H1 (cell line): Measurements from ENCODE around the gene RD3L. TPM values are rescaled to one million over a fixed set of nuclear protein-coding genes. Genes with fewer than 3 reads are reported as not detected.

Experiments
- CTCF ChIA-PET: fragments of 300-600 bp; sonication (Branson Sonifier 250); formaldehyde crosslinking; loops from one replicate; lab custom pipeline; 2021; ENCODE audit not compliant: partially characterized antibody; lab: Charles Lee
- POLR2A ChIA-PET: fragments of 300-600 bp; sonication (Branson Sonifier 250); formaldehyde crosslinking; loops from one replicate; lab custom pipeline; 2021; ENCODE audit warnings: inconsistent platforms; ENCODE audit not compliant: partially characterized antibody; lab: Charles Lee
- DNase-seq, 2 experiments: peaks; one replicate each; pipeline versions ENCODE4 v3.0.0 to v3.0.0-alpha.2; 2010 to 2022; ENCODE audit warnings: low spot score in 2 of 2, low read depth in 1 of 2, mixed read lengths in 1 of 2
- FAIRE-seq: peaks from 2 replicates; lab custom pipeline; 2011; peaks lifted over from hg19 to GRCh38; lab: Jason Lieb, UNC
- H2AFZ ChIP-seq: 2 replicates; pipeline ENCODE4 v1.8.1; 2012; ENCODE audit warnings: low read length, inconsistent platforms
- H2AK5ac ChIP-seq: 2 replicates; pipeline ENCODE4 v1.6.1; 2013; ENCODE audit warnings: low read depth, low read length
- H2BK120ac ChIP-seq: replicated peaks from 2 replicates; pipeline ENCODE3; 2013; ENCODE audit warnings: low read depth, low read length, inconsistent platforms
- H2BK12ac ChIP-seq: 2 replicates; pipeline ENCODE4 v1.6.1; 2013; ENCODE audit warnings: low read depth, low read length
- H2BK15ac ChIP-seq: 2 replicates; pipeline ENCODE4 v1.6.1; 2013; ENCODE audit warnings: low read length
- H2BK20ac ChIP-seq: 2 replicates; pipeline ENCODE4 v1.6.1; 2013; ENCODE audit warnings: low read length
- H2BK5ac ChIP-seq: 2 replicates; pipeline ENCODE4 v1.6.1; 2013; ENCODE audit warnings: low read depth, low read length
- H3K14ac ChIP-seq: 2 replicates; pipeline ENCODE4 v1.6.1; 2013; ENCODE audit warnings: inconsistent platforms; ENCODE audit not compliant: insufficient read length
- H3K18ac ChIP-seq: 2 replicates; pipeline ENCODE4 v1.6.1; 2013; ENCODE audit warnings: low read length; ENCODE audit errors: extremely low read depth
- H3K23ac ChIP-seq: 2 replicates; pipeline ENCODE4 v1.6.1; 2013; ENCODE audit warnings: inconsistent platforms; ENCODE audit not compliant: insufficient read length
- H3K23me2 ChIP-seq: 2 replicates; pipeline ENCODE4 v1.6.1; 2013; ENCODE audit warnings: low read depth, low read length
- H3K27ac ChIP-seq: 2 replicates; pipeline ENCODE4 v1.6.1; 2011; ENCODE audit warnings: low read depth, low read length, inconsistent platforms
- H3K27me3 ChIP-seq, 4 experiments: replicated peaks in 1 of 4; 1 replicate in 1 of 4; 2 replicates in 3 of 4; pipeline versions ENCODE4 v1.6.1 to v1.8.1; 2011 to 2013; ENCODE audit warnings: low read length in 3 of 4, mild to moderate bottlenecking in 3 of 4, inconsistent platforms in 2 of 4, mixed read lengths in 2 of 4, moderate library complexity in 1 of 4; ENCODE audit not compliant: control insufficient read depth in 3 of 4, insufficient read depth in 3 of 4; ENCODE audit errors: extremely low read depth in 1 of 4
- H3K36me3 ChIP-seq, 4 experiments: 2 replicates each; pipeline versions ENCODE4 v1.6.1 to v1.8.1; 2011 to 2013; ENCODE audit warnings: mild to moderate bottlenecking in 4 of 4, low read length in 3 of 4, moderate library complexity in 2 of 4, control low read depth in 1 of 4, inconsistent platforms in 1 of 4; ENCODE audit not compliant: insufficient read depth in 4 of 4, control insufficient read depth in 2 of 4
- H3K4ac ChIP-seq: replicated peaks from 2 replicates; pipeline ENCODE3; 2013; ENCODE audit warnings: low read length, low read depth, mixed read lengths, inconsistent platforms; ENCODE audit not compliant: insufficient read length
- H3K4me1 ChIP-seq, 4 experiments: replicated peaks in 1 of 4; 1 replicate in 1 of 4; 2 replicates in 3 of 4; pipeline versions ENCODE4 v1.6.1 to v1.8.1; 2011 to 2013; ENCODE audit warnings: low read length in 3 of 4, inconsistent platforms in 2 of 4, mixed read lengths in 1 of 4; ENCODE audit not compliant: insufficient read depth in 4 of 4, control insufficient read depth in 3 of 4
- H3K4me2 ChIP-seq, 2 experiments: 2 replicates each; pipeline versions ENCODE4 v1.6.1 to v1.8.1; 2011 to 2013; ENCODE audit warnings: low read depth in 2 of 2, low read length in 2 of 2, control low read depth in 1 of 2, inconsistent platforms in 1 of 2, mild to moderate bottlenecking in 1 of 2; ENCODE audit not compliant: insufficient read depth in 1 of 2
- H3K4me3 ChIP-seq, 4 experiments: fragments of 200-600, 300-600 bp in 1 of 4; sonication (generic), shearing (Covaris generic), sonication (Bioruptor Twin) in 1 of 4; 2 replicates each; pipeline versions ENCODE4 v1.5.1 to v1.8.1; 2011 to 2016; ENCODE audit warnings: low read length in 4 of 4, low read depth in 3 of 4, control low read depth in 2 of 4, inconsistent platforms in 2 of 4, mild to moderate bottlenecking in 2 of 4, mixed read lengths in 1 of 4, moderate library complexity in 1 of 4; ENCODE audit not compliant: insufficient read depth in 2 of 4; ENCODE audit errors: extremely low read depth in 1 of 4
- H3K56ac ChIP-seq: replicated peaks from 2 replicates; pipeline ENCODE3; 2013; ENCODE audit warnings: low read depth, mild to moderate bottlenecking, mixed read lengths, low read length, inconsistent platforms; ENCODE audit not compliant: insufficient read length
- H3K79me1 ChIP-seq: 2 replicates; pipeline ENCODE4 v1.6.1; 2013; ENCODE audit warnings: low read depth, low read length, control low read depth
- H3K79me2 ChIP-seq, 2 experiments: 2 replicates each; pipeline versions ENCODE4 v1.6.1 to v1.8.1; 2012 to 2013; ENCODE audit warnings: low read length in 2 of 2, mild to moderate bottlenecking in 2 of 2, inconsistent platforms in 1 of 2; ENCODE audit not compliant: insufficient read depth in 2 of 2, control insufficient read depth in 1 of 2
- H3K9ac ChIP-seq, 4 experiments: replicated peaks in 1 of 4; 1 replicate in 1 of 4; 2 replicates in 3 of 4; pipeline versions ENCODE4 v1.6.1 to v1.8.1; 2011 to 2013; ENCODE audit warnings: low read depth in 3 of 4, low read length in 3 of 4, control low read depth in 2 of 4, mild to moderate bottlenecking in 2 of 4, moderate library complexity in 2 of 4, inconsistent platforms in 1 of 4; ENCODE audit errors: extremely low read depth in 1 of 4
- H3K9me3 ChIP-seq, 2 experiments: 2 replicates each; pipeline versions ENCODE4 v1.6.1 to v1.8.1; 2012 to 2013; ENCODE audit warnings: mild to moderate bottlenecking in 2 of 2, moderate library complexity in 2 of 2, control low read depth in 1 of 2, inconsistent platforms in 1 of 2, low read depth in 1 of 2, low read length in 1 of 2, mixed read lengths in 1 of 2; ENCODE audit not compliant: insufficient read depth in 2 of 2
- H4K20me1 ChIP-seq, 2 experiments: replicated peaks in 1 of 2; 2 replicates each; pipeline versions ENCODE3 to v1.8.1; 2011 to 2013; ENCODE audit warnings: inconsistent platforms in 2 of 2, low read length in 2 of 2, mild to moderate bottlenecking in 1 of 2; ENCODE audit not compliant: insufficient read depth in 2 of 2, control insufficient read depth in 1 of 2
- H4K5ac ChIP-seq: 2 replicates; pipeline ENCODE4 v1.6.1; 2013; ENCODE audit warnings: low read length, low read depth, mixed read lengths, inconsistent platforms; ENCODE audit not compliant: insufficient read length
- H4K8ac ChIP-seq: 2 replicates; pipeline ENCODE4 v1.8.0; 2013; ENCODE audit warnings: mild to moderate bottlenecking, moderate library complexity, low read length, inconsistent platforms; ENCODE audit not compliant: insufficient read depth; ENCODE audit errors: extremely low read depth
- H4K91ac ChIP-seq: replicated peaks from 2 replicates; pipeline ENCODE3; 2013; ENCODE audit warnings: low read length, mixed read lengths, inconsistent platforms; ENCODE audit not compliant: insufficient read length
- CHD1 ChIP-seq: IDR thresholded peaks from 2 replicates; pipeline ENCODE4 v1.6.1; 2012; ENCODE audit warnings: low read depth, low read length, improper control_type of control experiment
- EZH2 ChIP-seq: fragments of 200-600 bp; sonication (generic); IDR thresholded peaks from 2 replicates; pipeline ENCODE4 v1.7.1; 2012; ENCODE audit warnings: low read depth, mild to moderate bottlenecking, moderate library complexity, low read length, inconsistent platforms; ENCODE audit not compliant: severe bottlenecking
- FOSL1 ChIP-seq: IDR thresholded peaks from 2 replicates; pipeline ENCODE4 v1.6.1; 2011; ENCODE audit warnings: mild to moderate bottlenecking, low read depth, low read length, moderate library complexity; ENCODE audit not compliant: insufficient read depth
- JUND ChIP-seq: IDR thresholded peaks from 2 replicates; pipeline ENCODE4 v1.6.1; 2011; ENCODE audit warnings: mild to moderate bottlenecking, improper control_type of control experiment, low read length
- KDM5A ChIP-seq: fragments of 200-600 bp; IDR thresholded peaks from 2 replicates; pipeline ENCODE4 v1.7.1; 2012; ENCODE audit warnings: mild to moderate bottlenecking, low read length, inconsistent platforms, mixed read lengths
- MAFK ChIP-seq: IDR thresholded peaks from 2 replicates; pipeline ENCODE4 v1.6.1; 2012; ENCODE audit warnings: low read depth, mild to moderate bottlenecking, improper control_type of control experiment, low read length
- PHF8 ChIP-seq: fragments of 200-600 bp; sonication (generic); conservative IDR thresholded peaks from 2 replicates; pipeline ENCODE4 v1.7.1; 2012; ENCODE audit warnings: low read depth, mild to moderate bottlenecking, inconsistent platforms, low read length, moderate library complexity
- RNF2 ChIP-seq: fragments of 200-900, 300-1000 bp; sonication (generic); IDR thresholded peaks from 2 replicates; pipeline ENCODE4 v1.7.1; 2016; ENCODE audit warnings: borderline replicate concordance, low read depth, mild to moderate bottlenecking, antibody characterized with exemption, low read length; ENCODE audit not compliant: poor library complexity, severe bottlenecking; ENCODE audit errors: missing control alignments
- RXRA ChIP-seq: IDR thresholded peaks from 2 replicates; pipeline ENCODE4 v1.6.1; 2011; ENCODE audit warnings: low read depth, mild to moderate bottlenecking, low read length, moderate library complexity; ENCODE audit not compliant: insufficient read depth
- SP1 ChIP-seq: IDR thresholded peaks from 2 replicates; pipeline ENCODE4 v1.6.1; 2011; ENCODE audit warnings: low read depth, low read length
- SP4 ChIP-seq: IDR thresholded peaks from 2 replicates; pipeline ENCODE4 v1.6.1; 2012; ENCODE audit warnings: low read length, inconsistent platforms
- TEAD4 ChIP-seq: IDR thresholded peaks from 2 replicates; pipeline ENCODE4 v1.6.1; 2012; ENCODE audit warnings: low read depth, low read length, inconsistent platforms, mixed read lengths
- YY1 ChIP-seq: IDR thresholded peaks from 2 replicates; pipeline ENCODE4 v1.6.1; 2011; ENCODE audit warnings: low read depth, mild to moderate bottlenecking, low read length
- WGBS, 2 experiments: shearing (Covaris generic) in 1 of 2; methylation state at CpG; one replicate each; pipeline versions ENCODE4 v1.1.6 to v1.1.7; 2013 to 2015; ENCODE audit warnings: low lambda C conversion rate in 2 of 2, mixed read lengths in 2 of 2, inconsistent platforms in 1 of 2, low coverage in 1 of 2, missing lambda C conversion rate in 1 of 2; ENCODE audit not compliant: insufficient replicate concordance in 2 of 2, insufficient coverage in 1 of 2, insufficient read length in 1 of 2; ENCODE audit errors: extremely low coverage in 1 of 2, missing lambda C conversion rate in 1 of 2; 5-methylcytosine and 5-hydroxymethylcytosine counted together
- polyA plus RNA-seq, 7 experiments: library from polyadenylated mRNA; depleted of rRNA in 3 of 7; stranded (reverse) in 5 of 7; unstranded in 2 of 7; fragments of >200 nt in 5 of 7; fragments of 200-250 nt in 2 of 7; gene quantifications; 1 replicate in 5 of 7; 2 replicates in 1 of 7; 4 replicates in 1 of 7; pipeline versions ENCODE4 v1.2.1 to v1.2.3, GENCODE V29; 2011 to 2013; ENCODE audit warnings: missing spikeins in 2 of 7, mixed read lengths in 2 of 7
- total RNA-seq: library from RNA; stranded (reverse); fragmentation: NEBNext Ultra II Directional; extraction: Animal tissue kit (Norgen Biotek cat#: 25700); gene quantifications from 2 replicates; pipeline ENCODE4 v1.2.1, GENCODE V29; 2021
- TF ChIP-seq, protein P1 (sequence below): IDR thresholded peaks from 2 replicates; pipeline ENCODE4 v1.6.1; 2011; ENCODE audit warnings: low read depth, mild to moderate bottlenecking, low read length; ENCODE audit not compliant: insufficient read depth

The RD3L gene
- total and polyA plus RNA-seq, 2 of the 8 experiments (the other 6 are each of a cell fraction or from before 2014, with no cell fraction given) = not detected

DNA sequence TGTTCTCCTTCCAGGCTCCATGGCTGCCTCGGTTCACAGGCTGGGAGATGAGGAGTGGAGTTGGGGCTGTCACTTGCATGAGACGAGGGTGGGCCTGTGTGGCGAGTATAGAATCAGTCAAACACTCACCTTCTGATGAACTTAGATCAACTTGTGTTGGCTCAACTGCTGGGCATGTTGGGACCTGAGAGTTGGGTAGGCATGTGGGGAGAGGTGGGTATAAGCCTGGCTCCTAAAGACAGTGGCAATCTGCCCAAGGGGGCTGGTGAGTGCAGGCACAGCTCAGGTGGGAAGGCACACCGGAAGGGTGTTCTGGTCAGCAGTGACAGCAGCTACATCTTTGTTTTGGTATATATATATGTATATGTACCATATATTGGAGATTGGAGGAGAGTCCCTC, 44.1 kb downstream of the RD3L start:
- H2BK15ac ChIP-seq = no peak overlapping the region
- H3K36me3 ChIP-seq = no peaks in the 10 kb centered on the region
- H3K56ac ChIP-seq = no peak overlapping the region
- ChIA-PET POLR2A (no interaction called here), CTCF (interaction anchor here (0.6 to 4.3 kb wide), 10 partner anchors 11 to 178 kb away, joined by 3 to 31 read pairs (median 4); no protein-coding TSS in a partner anchor)
- no peak overlapping the region for H2BK120ac ChIP-seq
- no peak overlapping the region for H3K9ac ChIP-seq
- FAIRE-seq (no peak), DNase-seq (no peak)
- H4K5ac ChIP-seq = no peak overlapping the region
- no peak overlapping the region for H2BK5ac ChIP-seq
- no peak overlapping the region for H3K23ac ChIP-seq
- no peaks in the 10 kb centered on the region for H3K79me1 ChIP-seq
- no peaks in the 10 kb centered on the region for H3K23me2 ChIP-seq
- H3K27ac ChIP-seq = no peak overlapping the region
- no peaks in the 10 kb centered on the region for H3K4me1 ChIP-seq
- no peaks in the 10 kb centered on the region for H3K79me2 ChIP-seq
- H2AK5ac ChIP-seq = no peak overlapping the region
- no peak overlapping the region for H2BK12ac ChIP-seq
- H4K20me1 ChIP-seq = no peaks in the 10 kb centered on the region
- H3K18ac ChIP-seq = no peak overlapping the region
- H3K4ac ChIP-seq = no peak overlapping the region
- no peak overlapping the region for H3K4me3 ChIP-seq
- H3K4me2 ChIP-seq = no peak overlapping the region
- H3K27me3 ChIP-seq = no peaks in the 10 kb centered on the region
- H3K14ac ChIP-seq = no peak overlapping the region
- no peak overlapping the region for H2BK20ac ChIP-seq
- H4K91ac ChIP-seq = no peak overlapping the region
- H4K8ac ChIP-seq = no peak overlapping the region
- no peak overlapping the region for H2AFZ ChIP-seq
- H3K9me3 ChIP-seq = peaks cover 0 to 3% of the 10 kb centered on the region in 2 experiments; a peak in 1 of 4 replicates
- 88% methylated on average over 4 of the region's 4 CpGs; no CpG with 5 or more reads in 1 of the 2 experiments for WGBS, 2 experiments
- TF ChIP-seq PHF8 (no peak), TEAD4 (no peak), RXRA (no peak), KDM5A (no peak), MAFK (no peak), RNF2 (no peak), SP4 (no peak), CHD1 (no peak), EZH2 (no peak), SP1 (no peak), FOSL1 (no peak), JUND (no peak), YY1 (no peak)
- TF ChIP-seq, protein P1, sequence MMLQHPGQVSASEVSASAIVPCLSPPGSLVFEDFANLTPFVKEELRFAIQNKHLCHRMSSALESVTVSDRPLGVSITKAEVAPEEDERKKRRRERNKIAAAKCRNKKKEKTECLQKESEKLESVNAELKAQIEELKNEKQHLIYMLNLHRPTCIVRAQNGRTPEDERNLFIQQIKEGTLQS = no peak
